Muscle of arm (tissue), 12 donors: ENCODE results near the gene PRICKLE2. TPM values are rescaled to one million over a fixed set of nuclear protein-coding genes. Genes with fewer than 3 reads are reported as not detected.

Experiments
- DNase-seq: peaks from one replicate; pipeline ENCODE4 v3.0.0-alpha.2; 2013
- polyA plus RNA-seq, 12 donors: library from polyadenylated mRNA; unstranded; fragments of 120-200 nt; gene quantifications; one replicate each; pipeline ENCODE4 v1.2.1, GENCODE V29; 2013; ENCODE audit not compliant: insufficient read length in 12 of 12

The PRICKLE2 gene
- polyA plus RNA-seq, 12 donors, result 6.7 to 14.4 (median 10.0) TPM; not detected in 1

DNA sequence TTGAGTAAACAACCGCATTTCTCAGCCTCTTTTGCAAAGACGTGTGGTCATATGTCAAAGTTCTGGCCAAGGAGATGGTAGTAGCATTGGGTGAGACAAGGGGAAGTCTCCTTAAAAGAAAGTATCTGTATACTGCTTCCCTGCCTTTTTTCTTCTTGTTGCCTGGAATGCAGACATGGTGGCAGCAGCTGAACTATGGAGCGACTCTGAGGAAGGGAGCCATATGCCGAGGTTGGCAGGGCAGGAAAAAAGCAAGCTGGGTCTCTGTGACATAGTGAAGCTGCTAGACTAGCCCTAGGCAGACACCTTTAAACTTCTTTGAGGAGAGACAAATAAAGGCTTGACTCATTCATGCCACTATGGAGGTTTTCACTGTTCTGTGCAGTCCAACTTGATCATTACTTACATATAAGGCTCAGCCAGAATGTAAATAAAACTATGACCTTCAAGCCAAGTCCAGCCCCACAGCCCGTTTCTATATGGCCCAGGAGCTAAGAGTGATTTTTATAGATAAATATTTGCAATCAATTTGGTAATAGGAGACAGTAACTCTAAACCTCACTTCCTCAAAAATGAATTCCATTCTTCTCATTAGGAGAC, 30.6 kb upstream of the PRICKLE2 start:
- DNase-seq, result no peak

DNA sequence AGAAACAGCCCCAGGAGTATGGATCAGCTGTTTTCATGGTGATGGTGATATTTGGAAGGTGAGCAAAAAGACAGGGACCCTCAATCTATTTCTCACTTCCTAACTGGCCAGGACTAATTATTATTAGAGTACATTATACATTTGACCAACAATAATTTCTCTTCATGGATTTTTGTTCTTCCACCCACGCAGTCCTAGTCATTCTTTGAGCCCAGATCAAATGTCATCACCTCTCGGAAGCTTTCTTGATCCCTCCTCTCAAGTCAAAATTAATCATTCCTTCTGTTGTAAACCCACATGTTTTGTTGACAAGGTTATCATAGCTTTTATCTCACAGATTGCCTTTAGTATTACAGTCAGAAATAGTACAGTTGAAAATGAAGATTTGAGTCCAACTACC, 29.2 kb upstream of the PRICKLE2 start:
- no peak for DNase-seq

DNA sequence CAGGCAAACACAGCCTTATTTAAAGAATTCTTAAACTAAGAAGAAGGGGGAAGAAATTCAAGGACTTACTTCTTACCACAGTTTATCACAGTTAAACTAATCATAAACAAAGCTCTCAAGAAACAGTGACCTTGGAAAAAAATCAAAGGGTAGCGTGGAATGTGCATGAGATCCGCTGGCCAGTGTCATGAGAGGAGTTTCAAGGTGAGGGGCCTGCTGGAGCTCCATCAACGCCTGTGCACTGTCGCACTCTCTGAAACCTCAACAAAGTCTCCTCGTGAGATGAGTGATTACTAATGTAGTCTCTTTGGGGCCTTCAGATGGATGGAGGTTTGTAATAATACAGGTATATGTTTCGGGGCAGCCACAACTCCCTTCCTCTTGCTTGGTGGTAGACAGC, 28.4 kb upstream of the PRICKLE2 start:
- DNase-seq, result no peak

DNA sequence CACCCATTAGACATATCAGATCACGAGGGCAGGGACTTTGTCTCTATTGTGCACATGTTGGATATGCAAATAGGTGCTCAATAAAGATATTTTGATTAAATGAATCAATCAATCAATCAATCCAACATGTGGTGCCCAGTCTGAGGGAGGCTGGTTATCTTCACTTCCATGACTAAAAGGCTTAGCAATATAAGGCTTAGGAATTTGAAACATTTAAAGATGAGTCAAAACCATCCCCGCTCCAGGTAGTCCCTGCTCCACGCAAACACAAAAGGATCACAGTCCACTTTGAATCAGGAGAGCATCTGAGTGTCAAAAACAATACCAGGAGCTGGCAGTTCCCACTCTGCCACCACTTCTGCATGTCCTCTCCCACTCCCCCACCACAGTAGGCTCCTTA, 25.8 kb upstream of the PRICKLE2 start:
- DNase-seq, result no peak

DNA sequence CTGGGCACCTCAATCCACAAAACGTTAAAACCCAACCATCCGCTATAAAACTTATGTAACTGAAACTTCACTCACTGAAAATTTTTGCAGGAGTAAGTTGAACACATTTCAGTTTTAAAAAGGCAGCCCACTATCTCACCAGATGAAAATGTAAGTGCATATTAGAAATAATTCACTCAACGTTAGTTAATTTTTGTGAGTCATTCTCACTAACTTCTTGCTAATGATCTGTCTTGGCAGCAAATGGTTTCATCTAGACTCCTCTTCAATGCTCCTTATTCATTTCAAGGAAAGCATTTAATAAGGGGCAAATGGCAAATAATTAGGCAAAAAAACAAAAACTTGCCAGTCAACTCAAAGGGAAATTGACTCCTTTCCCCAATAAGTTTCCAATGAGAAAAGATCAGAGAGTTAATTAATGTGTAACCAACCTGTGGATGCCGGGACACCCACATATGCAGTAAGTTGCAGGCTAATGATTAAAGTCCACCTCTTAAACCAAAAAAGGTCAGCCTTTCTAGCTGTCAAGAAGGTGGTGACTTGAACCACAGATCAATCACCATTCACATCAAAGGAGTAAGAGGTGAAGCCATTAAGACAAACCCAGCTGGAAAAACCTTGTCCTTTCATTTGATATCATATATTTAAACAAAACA, 22.9 kb upstream of the PRICKLE2 start:
- DNase-seq, result no peak

DNA sequence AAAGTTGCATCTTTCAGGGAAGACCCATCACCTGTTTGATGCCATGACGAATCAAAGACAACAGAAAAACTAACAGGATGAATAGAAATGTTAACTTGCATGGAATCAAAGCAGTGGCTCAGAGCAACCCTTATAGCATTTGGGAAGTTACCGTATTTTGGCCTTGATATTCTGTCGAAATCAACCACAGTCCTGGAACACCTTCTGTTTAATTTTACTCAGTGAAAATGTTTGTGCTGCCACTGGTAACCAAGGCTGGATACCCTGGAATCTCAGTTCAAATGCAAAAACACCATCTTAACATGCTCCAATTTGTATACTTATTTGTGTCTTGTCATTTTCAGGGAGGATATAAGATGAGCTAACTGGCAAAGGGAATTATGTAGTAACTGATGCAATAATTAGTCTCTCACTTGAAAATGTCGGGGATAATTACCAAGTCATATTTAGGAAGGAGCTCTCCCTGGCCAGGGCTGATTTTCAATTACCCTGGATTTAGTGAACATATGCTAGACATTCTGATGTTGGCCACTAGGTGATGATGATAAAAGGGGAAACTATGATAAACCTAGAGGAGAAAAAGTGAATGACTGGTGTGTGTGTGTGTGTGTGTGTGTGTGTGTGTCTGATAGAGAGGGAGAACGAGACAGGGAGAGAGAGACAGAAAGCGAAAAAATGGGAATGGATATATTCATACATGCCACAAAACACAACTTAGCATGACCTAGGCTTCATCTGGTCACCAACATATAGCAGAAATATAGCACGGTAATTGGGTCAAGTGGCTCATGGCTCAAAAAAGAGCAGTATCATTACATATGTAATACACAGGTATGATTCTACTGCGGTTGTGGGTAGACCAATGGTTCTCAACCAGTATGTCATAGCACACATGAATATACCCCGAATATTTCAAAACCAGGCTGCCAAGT, 19.0 kb upstream of the PRICKLE2 start:
- no peak for DNase-seq

DNA sequence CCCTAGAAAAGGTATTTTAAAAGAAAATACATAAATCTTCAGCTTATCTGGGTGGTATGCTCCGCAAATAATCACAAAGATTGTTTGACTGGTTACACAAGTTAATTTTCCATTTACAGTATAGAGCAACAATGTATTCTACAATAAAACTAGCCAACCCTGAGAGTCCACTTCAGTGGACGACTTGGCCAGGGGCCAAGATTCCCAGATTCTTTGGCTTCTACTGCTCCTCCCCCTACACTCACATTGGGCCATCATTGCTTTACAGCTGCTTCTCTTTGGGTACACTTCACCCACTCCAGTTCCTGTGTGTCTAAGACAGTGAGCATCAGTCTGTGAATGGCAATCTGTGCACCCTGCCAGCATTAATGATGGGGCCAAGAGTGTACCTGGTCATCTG, 17.2 kb upstream of the PRICKLE2 start:
- DNase-seq, result no peak

DNA sequence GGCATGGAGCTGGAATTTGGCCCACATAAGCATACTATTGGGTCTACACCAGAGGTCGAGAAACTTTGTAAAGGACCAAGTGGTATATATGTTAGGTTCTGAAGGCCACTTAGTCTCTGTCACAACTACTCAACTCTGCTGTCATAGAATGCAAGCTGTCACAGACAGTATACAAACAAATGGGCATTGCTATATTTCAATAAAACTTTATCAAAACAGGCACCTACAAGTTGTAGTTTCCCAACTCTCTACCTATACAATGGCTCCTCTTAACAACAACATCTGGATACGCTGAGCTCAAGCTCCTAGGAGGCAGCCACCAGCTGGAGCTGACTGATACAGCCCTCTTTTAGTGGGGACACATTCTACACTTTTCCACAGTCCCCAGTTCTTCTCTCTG, 15.7 kb upstream of the PRICKLE2 start:
- DNase-seq, result no peak

DNA sequence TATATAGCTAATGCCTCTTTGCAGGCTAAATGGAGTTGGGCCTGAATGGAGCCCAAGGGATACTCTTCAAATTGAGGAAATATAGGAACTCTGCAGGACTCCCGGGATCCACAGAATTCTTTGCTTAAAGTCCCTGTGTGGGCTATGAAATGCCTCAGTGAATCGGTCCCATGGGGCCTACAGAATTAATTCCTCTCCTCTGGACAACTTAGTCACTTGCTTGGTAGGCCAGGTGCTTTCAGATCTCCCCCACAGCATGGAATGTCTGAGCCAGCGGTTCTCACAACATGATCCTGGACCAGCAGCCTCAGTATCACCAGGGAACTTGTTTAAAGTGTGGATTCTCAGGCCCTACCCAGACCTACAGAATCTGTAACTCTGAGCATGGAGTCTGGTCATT, 15.1 kb upstream of the PRICKLE2 start:
- DNase-seq, result no peak

DNA sequence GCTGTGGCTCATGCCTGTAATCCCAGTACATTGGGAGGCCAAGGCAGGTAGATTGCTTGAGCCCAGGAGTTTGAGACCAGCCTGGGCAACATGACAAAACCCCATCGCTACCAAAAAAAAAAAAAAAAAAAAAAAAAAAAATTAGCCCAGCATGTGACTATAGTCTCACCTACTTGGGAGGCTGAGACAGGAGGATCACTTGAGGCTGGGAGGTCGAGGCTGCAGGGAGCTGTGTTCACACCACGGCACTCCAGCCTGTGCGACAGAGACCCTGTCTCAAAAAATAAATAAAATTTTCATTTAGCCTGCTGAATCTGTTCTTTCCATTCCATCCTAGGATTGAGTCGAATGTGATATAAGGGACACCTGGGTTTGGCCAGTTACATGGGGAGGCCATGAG, 14.6 kb upstream of the PRICKLE2 start:
- DNase-seq, result no peak

DNA sequence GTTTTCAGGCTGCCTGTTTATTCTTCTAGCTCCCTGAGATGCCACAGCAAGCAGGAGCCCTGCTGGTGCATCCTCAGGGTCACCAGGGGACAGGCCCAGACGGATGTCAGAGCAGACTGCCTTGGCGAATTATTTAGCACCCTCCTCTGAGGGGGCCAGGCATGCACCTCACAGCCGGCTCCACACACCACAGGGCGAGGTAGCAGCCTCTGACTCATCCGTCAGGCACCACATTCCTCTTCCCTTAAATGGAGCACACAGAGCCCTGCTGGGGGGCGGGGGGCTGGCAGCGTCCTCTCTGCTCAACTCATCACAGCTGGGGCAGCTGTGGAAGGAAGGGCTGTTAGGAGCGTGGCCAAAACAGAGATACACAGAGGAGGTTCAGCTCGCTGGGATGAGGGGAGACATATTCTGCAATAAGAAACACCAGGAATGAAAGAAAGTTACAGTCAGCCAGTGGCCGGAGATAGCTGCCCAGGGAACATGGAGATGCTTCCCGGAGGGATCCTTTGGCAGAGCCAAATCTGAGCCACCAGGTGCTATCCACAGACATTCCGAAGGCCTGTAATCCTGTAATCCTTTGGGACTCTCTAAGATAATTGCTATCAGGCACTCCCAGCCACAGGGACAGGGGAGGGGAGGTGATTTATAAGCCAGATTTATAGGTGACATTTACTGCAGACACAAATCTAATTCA, 13.9 kb upstream of the PRICKLE2 start:
- no peak for DNase-seq

DNA sequence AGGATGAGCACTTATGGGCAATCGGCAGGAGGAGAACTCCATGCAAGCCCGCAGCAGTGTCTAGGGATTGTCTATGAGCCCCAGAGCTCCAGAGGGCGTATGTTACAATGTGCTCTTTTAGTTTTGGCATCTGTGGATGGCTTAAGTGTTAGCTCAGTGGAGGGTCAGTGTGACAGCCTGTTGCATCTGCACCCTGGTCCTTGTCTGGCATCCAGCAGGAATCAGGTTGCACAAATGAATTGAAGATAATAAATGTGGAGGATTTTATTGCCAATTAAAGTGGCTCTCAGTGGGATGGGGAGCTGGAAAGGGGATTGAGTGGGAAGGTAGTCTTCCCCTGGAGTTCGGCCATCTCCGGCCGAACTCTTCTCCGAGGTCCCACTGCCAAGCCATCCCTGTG, 11.8 kb upstream of the PRICKLE2 start:
- no peak for DNase-seq

DNA sequence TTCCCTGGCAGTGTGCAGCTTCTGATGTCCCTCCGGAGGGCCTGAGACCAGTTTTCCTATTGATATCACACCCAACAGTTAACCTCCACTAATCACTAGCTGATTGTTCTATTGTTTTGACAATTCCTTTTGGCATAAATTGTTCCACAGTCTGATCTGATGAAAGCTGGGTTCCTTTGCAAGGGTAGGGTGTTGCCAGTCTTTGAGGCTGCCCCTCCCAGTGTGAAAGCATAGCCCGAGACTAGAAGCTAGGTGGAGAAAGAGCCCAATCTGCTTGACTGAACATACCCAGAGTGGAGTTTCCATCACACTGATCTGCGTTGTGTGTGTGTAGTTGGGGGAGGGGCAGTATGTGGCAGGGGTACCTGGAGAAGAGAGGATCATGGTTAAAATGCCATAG, 10.3 kb upstream of the PRICKLE2 start:
- no peak for DNase-seq

DNA sequence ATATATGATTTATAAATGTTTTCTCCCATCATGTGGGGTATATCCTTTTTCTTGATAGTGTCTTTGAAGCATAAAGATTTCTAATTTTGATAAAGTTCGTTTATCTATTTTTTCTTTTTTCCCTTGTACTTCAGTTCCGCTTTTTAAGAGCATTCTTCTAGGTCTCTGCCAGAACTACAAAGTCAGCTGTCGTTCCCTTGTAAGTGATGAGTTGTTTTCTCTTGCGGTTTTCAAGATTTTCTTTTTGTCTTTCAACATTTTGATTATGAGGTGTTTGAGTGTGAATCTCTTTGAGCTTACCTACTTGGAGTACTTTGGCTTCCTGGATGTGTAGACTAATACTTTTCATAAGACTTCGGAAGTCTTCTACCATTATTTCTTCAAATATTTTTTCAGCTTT, 9.3 kb upstream of the PRICKLE2 start:
- no peak for DNase-seq

DNA sequence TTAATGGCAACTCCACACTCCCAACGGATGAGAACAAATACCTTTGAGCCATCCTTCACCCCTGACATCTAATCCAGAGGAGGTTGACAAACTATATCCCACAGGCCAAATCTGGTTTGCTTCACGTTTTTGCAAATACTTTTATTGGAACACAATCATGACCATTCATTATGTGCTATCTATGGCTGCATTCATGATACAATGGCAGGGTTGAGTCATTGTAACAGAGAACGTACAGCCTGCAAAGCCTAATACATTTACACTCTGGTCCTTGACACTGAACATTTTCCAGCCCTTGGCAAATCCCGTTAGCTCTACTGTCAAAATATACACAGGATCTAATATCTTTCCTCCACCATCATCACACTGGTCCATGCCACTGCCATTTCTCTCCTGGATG, 7.6 kb upstream of the PRICKLE2 start:
- no peak for DNase-seq

DNA sequence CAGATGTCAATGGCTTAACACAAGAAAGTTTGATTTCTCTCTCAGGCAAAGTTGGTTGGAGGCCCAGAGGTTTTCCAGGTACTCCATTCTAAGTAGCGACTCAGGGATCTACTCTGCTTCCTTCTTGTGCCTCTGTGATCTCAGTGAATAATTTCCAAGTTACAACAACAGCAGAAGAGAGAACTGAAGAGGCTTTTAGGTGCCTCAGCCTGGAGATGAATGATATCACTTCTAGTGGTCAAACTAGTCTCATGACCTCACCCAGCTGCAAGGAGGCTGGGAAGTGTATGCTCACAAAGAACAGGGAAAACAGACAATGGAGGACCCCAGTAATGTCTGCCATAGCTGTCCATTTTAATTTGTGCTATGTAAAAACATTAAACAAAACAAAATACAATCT, 4.6 kb upstream of the PRICKLE2 start:
- DNase-seq, result no peak

DNA sequence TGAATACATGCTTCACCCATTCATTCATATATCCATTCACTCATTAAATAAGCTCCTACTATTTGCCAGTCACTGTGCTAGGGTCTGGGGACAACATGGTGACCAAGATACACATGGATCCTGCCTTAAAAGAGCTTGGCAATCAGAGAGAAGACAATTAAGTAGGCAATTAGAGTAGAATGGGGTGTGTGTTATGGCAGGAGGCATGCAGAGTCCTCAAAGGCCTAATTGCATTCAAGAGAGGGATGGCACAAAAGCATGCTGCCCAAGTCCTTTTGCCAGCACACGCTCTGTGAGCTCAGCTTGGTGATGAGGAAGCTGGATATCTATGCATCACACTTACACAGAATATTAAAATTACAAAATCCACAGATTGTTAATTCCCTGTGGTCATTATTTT, 2.8 kb upstream of the PRICKLE2 start:
- DNase-seq, result no peak

DNA sequence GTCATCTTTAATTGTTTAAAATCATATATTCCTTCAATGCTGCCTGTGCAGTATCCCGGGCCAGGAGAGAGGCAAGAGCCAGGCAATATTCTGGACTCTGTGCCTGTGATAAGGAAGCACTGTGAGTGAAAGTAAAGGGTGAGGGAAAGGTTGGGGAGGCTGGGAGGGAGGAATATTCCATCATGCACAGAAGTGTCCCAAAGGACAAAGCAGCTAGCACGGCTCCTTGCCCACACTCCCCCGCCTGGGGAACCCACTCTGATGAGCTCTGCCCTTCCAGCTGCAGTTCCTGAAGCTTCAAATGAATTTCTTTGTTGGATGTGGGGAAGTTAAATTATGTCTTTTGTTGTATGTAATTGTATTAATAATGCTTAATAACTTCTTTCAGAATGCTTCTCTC, 1.5 kb upstream of the PRICKLE2 start:
- no peak for DNase-seq

DNA sequence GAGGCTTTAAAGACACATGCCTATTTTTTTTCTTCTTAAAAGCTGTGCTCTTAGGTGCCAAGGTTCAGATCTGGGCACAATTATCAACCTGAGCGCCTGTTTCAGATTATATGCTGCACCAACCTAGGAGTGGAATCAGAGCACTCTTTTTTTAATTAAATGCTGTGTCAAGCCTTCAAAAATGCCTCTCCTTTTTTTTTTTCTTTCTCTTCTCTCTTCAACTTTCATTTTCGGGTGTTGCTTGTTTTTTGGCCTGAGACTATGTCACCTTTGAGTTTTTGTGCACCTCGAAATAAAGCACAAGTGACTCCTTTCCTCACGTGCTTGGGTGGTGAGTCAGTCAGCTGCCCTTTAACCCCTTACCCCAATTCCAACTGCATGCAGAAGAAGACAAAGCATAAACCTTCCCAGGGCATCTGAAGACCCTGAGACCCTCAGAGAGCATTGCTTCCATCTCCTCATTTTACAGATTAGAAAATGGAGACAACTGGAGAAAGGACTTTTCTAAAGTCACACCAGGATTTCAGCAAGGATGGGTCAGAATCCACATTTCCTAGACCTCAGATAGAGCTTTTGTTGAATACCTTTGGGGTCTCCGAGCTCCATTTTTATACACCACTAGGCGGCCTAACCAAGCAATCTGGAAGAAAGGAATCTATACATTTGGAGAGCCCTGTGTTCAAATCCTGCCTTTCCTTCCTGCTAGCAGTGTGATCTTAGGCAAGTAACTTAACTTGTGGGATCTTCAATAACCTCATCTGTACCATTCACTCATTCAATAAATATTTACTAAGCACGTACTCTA, 631 bp upstream of the PRICKLE2 start:
- DNase-seq, result no peak

DNA sequence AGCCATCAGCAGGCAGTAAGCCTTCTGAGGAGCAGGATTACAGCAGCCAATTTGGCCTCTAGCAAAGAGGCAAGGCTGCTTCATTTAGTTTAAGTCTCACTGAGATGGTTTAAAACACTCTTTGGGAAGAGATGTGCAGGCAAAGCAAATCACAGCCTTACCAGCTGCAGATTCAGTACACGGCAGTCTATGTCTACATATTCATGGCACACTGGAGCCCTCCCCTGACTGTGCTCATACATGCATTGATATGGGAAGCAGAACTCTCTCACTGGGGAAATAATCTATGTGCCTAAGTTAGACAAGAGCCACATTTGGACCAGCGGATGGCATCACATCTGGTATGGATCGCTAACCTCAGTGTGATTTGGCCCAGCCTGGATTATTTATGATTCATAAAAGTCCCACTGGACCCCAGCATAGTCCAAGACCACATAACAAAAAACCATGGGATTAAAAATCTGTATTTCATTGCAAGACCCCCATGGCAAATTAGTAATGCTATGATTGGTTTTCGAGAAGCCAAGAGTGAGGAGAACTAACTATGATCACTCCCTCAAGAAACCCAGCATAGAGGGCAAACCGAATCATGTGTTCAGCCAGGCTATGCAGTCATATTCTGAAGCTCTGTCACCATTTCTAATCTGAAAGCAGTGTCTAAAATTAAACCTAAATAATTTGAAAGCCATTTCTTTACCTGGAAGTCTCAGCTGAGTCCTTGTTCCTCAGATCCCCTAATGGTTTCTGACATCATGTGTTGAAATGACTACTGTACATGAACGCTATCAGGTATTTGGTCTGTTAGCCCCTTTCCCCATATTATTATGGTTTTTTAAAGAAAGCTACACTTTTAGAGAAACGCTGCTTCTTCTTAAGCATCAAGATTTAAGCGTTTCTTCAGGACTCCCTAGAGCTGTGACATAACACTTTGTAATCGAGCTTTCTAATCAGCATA, 1.2 kb downstream of the PRICKLE2 start:
- no peak for DNase-seq
